ENCODE results near the gene TTLL11.

TTLL11 gene

GRCh38 chr9:122030357-122030756, 62.8 kb downstream of the TTLL11 start:
- no peak overlapping the region for H2BK120ac ChIP-seq (ENCODE audit: low read depth, low read length)
- no peaks in the 10 kb centered on the region for H3K36me3 ChIP-seq (replicated peaks in 1 of 2; ENCODE audit: control insufficient read depth in 2 of 2, insufficient read depth in 2 of 2, low read length in 2 of 2)
- no peak for DNase-seq (ENCODE audit: low spot score)
- no peak overlapping the region for H3K23ac ChIP-seq (ENCODE audit: low read depth, low read length, poor library complexity)
- no peak overlapping the region for H3K4ac ChIP-seq (ENCODE audit: low read length)
- no peak overlapping the region for H4K8ac ChIP-seq (ENCODE audit: low read depth, low read length)
- H3K79me1 ChIP-seq (ENCODE audit: low read depth, low read length) = no peaks in the 10 kb centered on the region
- H3K4me1 ChIP-seq (ENCODE audit: control insufficient read depth in 2 of 2, insufficient read depth in 1 of 2, low read depth in 1 of 2, low read length in 2 of 2) = no peaks in the 10 kb centered on the region
- peaks cover 0 to 1% of the 10 kb centered on the region in 2 donors for H3K9me3 ChIP-seq (replicated peaks in 1 of 2; ENCODE audit: control insufficient read depth in 2 of 2, insufficient read depth in 1 of 2, low read depth in 1 of 2, low read length in 2 of 2)
- H3K18ac ChIP-seq (ENCODE audit: low read length) = no peak overlapping the region
- no peak overlapping the region for H2AK5ac ChIP-seq (ENCODE audit: low read depth, low read length)
- H2BK12ac ChIP-seq (ENCODE audit: low read length) = no peak overlapping the region
- H3K4me2 ChIP-seq (ENCODE audit: insufficient read depth, low read length, poor library complexity, severe bottlenecking) = no peak overlapping the region
- H2AFZ ChIP-seq (ENCODE audit: low read length) = no peak overlapping the region
- H2BK15ac ChIP-seq (ENCODE audit: low read length) = no peak overlapping the region
- H3K27me3 ChIP-seq (ENCODE audit: control insufficient read depth in 3 of 3, insufficient read depth in 3 of 3, low read depth in 1 of 3, low read length in 3 of 3) = no peaks in the 10 kb centered on the region
- no peak overlapping the region for H2BK5ac ChIP-seq (ENCODE audit: low read length)
- H3K14ac ChIP-seq (ENCODE audit: low read length) = no peak overlapping the region
- H3K9ac ChIP-seq (ENCODE audit: low read depth, low read length, poor library complexity) = no peak overlapping the region
- H3K27ac ChIP-seq (replicated peaks; ENCODE audit: low read length) = no peak overlapping the region
- H4K91ac ChIP-seq (ENCODE audit: low read depth, low read length, poor library complexity) = no peak overlapping the region
- H3K4me3 ChIP-seq (ENCODE audit: low read length in 2 of 2) = no peak overlapping the region
- no CpG with 5 or more reads among the region's 4 CpGs for WGBS, 2 donors (ENCODE audit: extremely low coverage in 2 of 2, insufficient read length in 2 of 2, insufficient replicate concordance in 1 of 2)

DNA sequence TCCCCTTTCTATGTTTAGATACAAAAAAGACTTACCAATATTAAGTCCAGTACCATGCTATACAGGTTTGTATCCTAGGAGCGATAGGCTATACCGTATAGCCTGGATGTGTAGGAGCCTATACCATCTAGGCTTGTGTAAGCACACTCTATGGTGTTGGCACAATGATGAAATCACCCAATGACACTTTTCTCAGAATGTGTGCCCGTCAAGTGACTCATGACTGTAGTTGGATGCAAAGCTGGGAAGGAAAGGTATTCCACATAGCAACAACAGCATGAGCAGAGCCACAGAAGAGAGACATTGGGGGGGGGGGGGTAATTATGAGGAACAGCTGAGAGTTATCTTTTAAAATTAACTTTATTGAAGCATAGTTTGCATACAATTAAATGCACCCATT, 63.2 kb downstream of the TTLL11 start:
- no peak overlapping the region for H3K4me3 ChIP-seq (ENCODE audit: low read length in 2 of 2)
- no CpG with 5 or more reads among the region's 3 CpGs for WGBS, 2 donors (ENCODE audit: extremely low coverage in 2 of 2, insufficient read length in 2 of 2, insufficient replicate concordance in 1 of 2)
- no peak overlapping the region for H3K14ac ChIP-seq (ENCODE audit: low read length)
- H2AFZ ChIP-seq (ENCODE audit: low read length) = no peak overlapping the region
- no peak overlapping the region for H2BK120ac ChIP-seq (ENCODE audit: low read depth, low read length)
- no peak overlapping the region for H2AK5ac ChIP-seq (ENCODE audit: low read depth, low read length)
- H4K8ac ChIP-seq (ENCODE audit: low read depth, low read length) = no peak overlapping the region
- no peaks in the 10 kb centered on the region for H3K27me3 ChIP-seq (ENCODE audit: control insufficient read depth in 3 of 3, insufficient read depth in 3 of 3, low read depth in 1 of 3, low read length in 3 of 3)
- no peak overlapping the region for H4K91ac ChIP-seq (ENCODE audit: low read depth, low read length, poor library complexity)
- H3K18ac ChIP-seq (ENCODE audit: low read length) = no peak overlapping the region
- no peaks in the 10 kb centered on the region for H3K4me1 ChIP-seq (ENCODE audit: control insufficient read depth in 2 of 2, insufficient read depth in 1 of 2, low read depth in 1 of 2, low read length in 2 of 2)
- H3K23ac ChIP-seq (ENCODE audit: low read depth, low read length, poor library complexity) = no peak overlapping the region
- no peak overlapping the region for H3K4me2 ChIP-seq (ENCODE audit: insufficient read depth, low read length, poor library complexity, severe bottlenecking)
- peaks cover 0 to 1% of the 10 kb centered on the region in 2 donors for H3K9me3 ChIP-seq (replicated peaks in 1 of 2; ENCODE audit: control insufficient read depth in 2 of 2, insufficient read depth in 1 of 2, low read depth in 1 of 2, low read length in 2 of 2)
- no peak overlapping the region for H2BK5ac ChIP-seq (ENCODE audit: low read length)
- H3K4ac ChIP-seq (ENCODE audit: low read length) = no peak overlapping the region
- no peak overlapping the region for H2BK15ac ChIP-seq (ENCODE audit: low read length)
- no peaks in the 10 kb centered on the region for H3K36me3 ChIP-seq (replicated peaks in 1 of 2; ENCODE audit: control insufficient read depth in 2 of 2, insufficient read depth in 2 of 2, low read length in 2 of 2)
- H3K79me1 ChIP-seq (ENCODE audit: low read depth, low read length) = no peaks in the 10 kb centered on the region
- no peak overlapping the region for H3K9ac ChIP-seq (ENCODE audit: low read depth, low read length, poor library complexity)
- no peak overlapping the region for H3K27ac ChIP-seq (replicated peaks; ENCODE audit: low read length)
- H2BK12ac ChIP-seq (ENCODE audit: low read length) = no peak overlapping the region
- no peak for DNase-seq (ENCODE audit: low spot score)

DNA sequence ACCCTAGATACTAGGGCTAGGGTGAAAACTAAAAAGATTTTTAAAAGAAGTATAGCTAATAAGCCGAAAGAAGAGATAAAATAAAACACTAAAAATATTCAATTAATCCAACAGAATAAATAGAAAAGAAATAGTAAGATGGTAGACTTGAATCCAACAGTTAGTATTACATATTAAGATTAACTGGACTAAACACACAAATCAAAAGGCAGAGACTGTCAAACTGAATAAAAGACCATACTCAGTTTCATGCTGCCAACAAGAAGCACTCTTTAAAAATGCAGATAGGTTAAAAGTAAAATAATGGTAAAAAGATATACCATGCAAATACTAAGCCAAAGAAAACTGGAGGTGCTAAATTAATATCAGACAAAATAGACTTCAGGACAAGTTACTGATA, 65.0 kb downstream of the TTLL11 start:
- Histone ChIP-seq H2BK15ac (ENCODE audit: low read length) (no peak overlapping the region), H3K9ac (ENCODE audit: low read depth, low read length, poor library complexity) (no peak overlapping the region), H3K4ac (ENCODE audit: low read length) (no peak overlapping the region), H3K9me3 (replicated peaks in 1 of 2; ENCODE audit: control insufficient read depth in 2 of 2, insufficient read depth in 1 of 2, low read depth in 1 of 2, low read length in 2 of 2) (peaks cover 0 to 9% of the 10 kb centered on the region in 2 donors), H3K79me1 (ENCODE audit: low read depth, low read length) (no peaks in the 10 kb centered on the region), H3K23ac (ENCODE audit: low read depth, low read length, poor library complexity) (no peak overlapping the region), H2BK5ac (ENCODE audit: low read length) (no peak overlapping the region), H3K27ac (replicated peaks; ENCODE audit: low read length) (no peak overlapping the region), H2AFZ (ENCODE audit: low read length) (no peak overlapping the region), H3K27me3 (ENCODE audit: control insufficient read depth in 3 of 3, insufficient read depth in 3 of 3, low read depth in 1 of 3, low read length in 3 of 3) (no peaks in the 10 kb centered on the region), H3K14ac (ENCODE audit: low read length) (no peak overlapping the region), H3K4me2 (ENCODE audit: insufficient read depth, low read length, poor library complexity, severe bottlenecking) (no peak overlapping the region), H3K18ac (ENCODE audit: low read length) (no peak overlapping the region), H3K36me3 (replicated peaks in 1 of 2; ENCODE audit: control insufficient read depth in 2 of 2, insufficient read depth in 2 of 2, low read length in 2 of 2) (no peaks in the 10 kb centered on the region), H4K8ac (ENCODE audit: low read depth, low read length) (no peak overlapping the region), H2BK12ac (ENCODE audit: low read length) (no peak overlapping the region), H3K4me1 (ENCODE audit: control insufficient read depth in 2 of 2, insufficient read depth in 1 of 2, low read depth in 1 of 2, low read length in 2 of 2) (no peaks in the 10 kb centered on the region), H2BK120ac (ENCODE audit: low read depth, low read length) (no peak overlapping the region), H2AK5ac (ENCODE audit: low read depth, low read length) (no peak overlapping the region), H3K4me3 (ENCODE audit: low read length in 2 of 2) (no peak overlapping the region), H4K91ac (ENCODE audit: low read depth, low read length, poor library complexity) (no peak overlapping the region)
- DNase-seq (ENCODE audit: low spot score) = no peak
- no CpG with 5 or more reads among the region's 1 CpG for WGBS, 2 donors (ENCODE audit: extremely low coverage in 2 of 2, insufficient read length in 2 of 2, insufficient replicate concordance in 1 of 2)

DNA sequence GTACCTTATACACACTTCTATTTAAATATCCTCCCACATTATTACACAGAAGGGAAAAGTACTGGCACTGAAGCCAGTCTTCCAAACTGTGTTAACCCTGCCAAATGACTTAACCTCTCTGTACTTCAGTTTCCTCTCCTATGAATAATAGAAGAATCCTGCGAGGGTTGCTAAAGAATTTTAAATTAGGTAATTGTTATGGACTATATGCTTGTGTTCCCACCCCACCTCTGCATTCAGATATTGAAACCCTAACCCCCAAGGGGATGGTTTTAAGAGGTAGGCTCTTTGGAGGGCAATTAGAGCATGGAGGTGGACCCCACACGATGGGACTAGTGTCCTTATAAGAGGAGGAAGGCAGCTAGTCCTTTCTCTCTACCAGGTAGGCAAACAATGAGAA, 72.7 kb downstream of the TTLL11 start:
- no peak for DNase-seq (ENCODE audit: low spot score)
- Histone ChIP-seq H3K9ac (ENCODE audit: low read depth, low read length, poor library complexity) (no peak overlapping the region), H4K8ac (ENCODE audit: low read depth, low read length) (no peak overlapping the region), H3K4me3 (ENCODE audit: low read length in 2 of 2) (no peak overlapping the region), H3K4me2 (ENCODE audit: insufficient read depth, low read length, poor library complexity, severe bottlenecking) (no peak overlapping the region), H2BK15ac (ENCODE audit: low read length) (no peak overlapping the region), H3K4ac (ENCODE audit: low read length) (no peak overlapping the region), H3K27ac (replicated peaks; ENCODE audit: low read length) (no peak overlapping the region), H3K9me3 (replicated peaks in 1 of 2; ENCODE audit: control insufficient read depth in 2 of 2, insufficient read depth in 1 of 2, low read depth in 1 of 2, low read length in 2 of 2) (peaks cover 0 to 9% of the 10 kb centered on the region in 2 donors), H3K4me1 (ENCODE audit: control insufficient read depth in 2 of 2, insufficient read depth in 1 of 2, low read depth in 1 of 2, low read length in 2 of 2) (no peaks in the 10 kb centered on the region), H3K23ac (ENCODE audit: low read depth, low read length, poor library complexity) (no peak overlapping the region), H3K79me1 (ENCODE audit: low read depth, low read length) (no peaks in the 10 kb centered on the region), H3K27me3 (ENCODE audit: control insufficient read depth in 3 of 3, insufficient read depth in 3 of 3, low read depth in 1 of 3, low read length in 3 of 3) (no peaks in the 10 kb centered on the region), H3K14ac (ENCODE audit: low read length) (no peak overlapping the region), H2BK120ac (ENCODE audit: low read depth, low read length) (no peak overlapping the region), H3K18ac (ENCODE audit: low read length) (no peak overlapping the region), H2BK5ac (ENCODE audit: low read length) (no peak overlapping the region), H2AFZ (ENCODE audit: low read length) (no peak overlapping the region), H3K36me3 (replicated peaks in 1 of 2; ENCODE audit: control insufficient read depth in 2 of 2, insufficient read depth in 2 of 2, low read length in 2 of 2) (no peaks in the 10 kb centered on the region), H2BK12ac (ENCODE audit: low read length) (no peak overlapping the region), H4K91ac (ENCODE audit: low read depth, low read length, poor library complexity) (no peak overlapping the region), H2AK5ac (ENCODE audit: low read depth, low read length) (no peak overlapping the region)
- no CpG with 5 or more reads among the region's 2 CpGs for WGBS, 2 donors (ENCODE audit: extremely low coverage in 2 of 2, insufficient read length in 2 of 2, insufficient replicate concordance in 1 of 2)
